Mesenchymal stem cell (in vitro differentiated cells and primary cell): ENCODE results near the gene ULK3.
"Not testable (repeated sequence)": the region's sequence is repeated elsewhere in the genome, so short reads cannot be mapped to it uniquely, and the experiment has no call there.

Experiments
- DNase-seq: peaks from one replicate; pipeline ENCODE4 v3.0.0-alpha.2; 2013
- H2AFZ ChIP-seq: one replicate; pipeline ENCODE4 v1.6.1; 2013; ENCODE audit warnings: low read depth, mild to moderate bottlenecking, control low read depth, inconsistent platforms, low read length, moderate library complexity
- H2AK5ac ChIP-seq: 2 replicates; pipeline ENCODE4 v1.6.1; 2013; ENCODE audit warnings: low read length, moderate library complexity, mild to moderate bottlenecking, inconsistent platforms; ENCODE audit not compliant: severe bottlenecking
- H2BK120ac ChIP-seq: one replicate; pipeline ENCODE4 v1.6.1; 2013; ENCODE audit warnings: low read depth, mild to moderate bottlenecking, inconsistent platforms, low read length, moderate library complexity
- H2BK12ac ChIP-seq, 2 experiments: one replicate each; pipeline ENCODE4 v1.6.1; 2013; ENCODE audit warnings: inconsistent platforms in 2 of 2, low read length in 2 of 2, mild to moderate bottlenecking in 2 of 2, moderate library complexity in 2 of 2, control low read depth in 1 of 2
- H2BK15ac ChIP-seq: one replicate; pipeline ENCODE4 v1.6.1; 2013; ENCODE audit warnings: mild to moderate bottlenecking, low read depth, inconsistent platforms; ENCODE audit not compliant: poor library complexity, severe bottlenecking
- H2BK5ac ChIP-seq: 2 replicates; pipeline ENCODE4 v1.6.1; 2013; ENCODE audit warnings: low read depth, mild to moderate bottlenecking, low read length, control low read depth, inconsistent platforms; ENCODE audit not compliant: poor library complexity, severe bottlenecking
- H3K14ac ChIP-seq, 2 experiments: one replicate each; pipeline ENCODE4 v1.6.1; 2013; ENCODE audit warnings: inconsistent platforms in 2 of 2, low read length in 2 of 2, control low read depth in 1 of 2, mild to moderate bottlenecking in 1 of 2, moderate library complexity in 1 of 2
- H3K18ac ChIP-seq, 2 experiments: one replicate each; pipeline ENCODE4 v1.6.1; 2013; ENCODE audit warnings: inconsistent platforms in 2 of 2, low read length in 2 of 2, control low read depth in 1 of 2, low read depth in 1 of 2, mild to moderate bottlenecking in 1 of 2
- H3K23ac ChIP-seq, 2 experiments: one replicate each; pipeline ENCODE4 v1.6.1; 2013; ENCODE audit warnings: inconsistent platforms in 2 of 2, low read length in 2 of 2, mild to moderate bottlenecking in 2 of 2, moderate library complexity in 2 of 2, control low read depth in 1 of 2
- H3K27ac ChIP-seq: 2 replicates; pipeline ENCODE4 v1.5.1; 2013; ENCODE audit warnings: mild to moderate bottlenecking, moderate library complexity, low read length, control low read depth, inconsistent platforms; ENCODE audit not compliant: poor library complexity, severe bottlenecking
- H3K27me3 ChIP-seq, 2 experiments: 2 replicates each; pipeline versions ENCODE4 v1.6.1 to v1.7.0; 2013; ENCODE audit warnings: low read length in 2 of 2, mild to moderate bottlenecking in 2 of 2, moderate library complexity in 2 of 2, control low read depth in 1 of 2, inconsistent platforms in 1 of 2; ENCODE audit not compliant: control insufficient read depth in 1 of 2, insufficient read depth in 1 of 2
- H3K36me3 ChIP-seq, 2 experiments: 2 replicates each; pipeline versions ENCODE4 v1.6.1 to v1.7.0; 2013; ENCODE audit warnings: low read length in 2 of 2, control low read depth in 1 of 2, inconsistent platforms in 1 of 2, low read depth in 1 of 2, mild to moderate bottlenecking in 1 of 2; ENCODE audit not compliant: insufficient read depth in 2 of 2, control insufficient read depth in 1 of 2
- H3K4ac ChIP-seq, 2 experiments: one replicate each; pipeline ENCODE4 v1.6.1; 2013; ENCODE audit warnings: inconsistent platforms in 2 of 2, low read length in 2 of 2, mild to moderate bottlenecking in 2 of 2, moderate library complexity in 2 of 2, control low read depth in 1 of 2, low read depth in 1 of 2
- H3K4me1 ChIP-seq: 2 replicates; pipeline ENCODE4 v1.6.1; 2013; ENCODE audit warnings: low read depth, low read length, control low read depth; ENCODE audit not compliant: control insufficient read depth, insufficient read depth
- H3K4me2 ChIP-seq: 2 replicates; pipeline ENCODE4 v1.6.1; 2013; ENCODE audit warnings: low read length, mild to moderate bottlenecking, inconsistent platforms; ENCODE audit not compliant: poor library complexity, severe bottlenecking
- H3K4me3 ChIP-seq, 2 experiments: 2 replicates each; pipeline versions ENCODE4 v1.5.1 to v1.7.0; 2013; ENCODE audit warnings: low read length in 2 of 2, mild to moderate bottlenecking in 2 of 2, control low read depth in 1 of 2, low read depth in 1 of 2; ENCODE audit not compliant: insufficient read depth in 1 of 2
- H3K79me1 ChIP-seq: replicated peaks from 2 replicates; pipeline ENCODE4 v1.6.1; 2013; ENCODE audit warnings: mild to moderate bottlenecking, control low read depth, low read length, inconsistent platforms; ENCODE audit not compliant: poor library complexity, severe bottlenecking
- H3K9ac ChIP-seq: 2 replicates; pipeline ENCODE4 v1.7.0; 2013; ENCODE audit warnings: mild to moderate bottlenecking, low read length, moderate library complexity
- H3K9me3 ChIP-seq: 2 replicates; pipeline ENCODE4 v1.7.0; 2013; ENCODE audit warnings: mild to moderate bottlenecking, low read length; ENCODE audit not compliant: control insufficient read depth
- H4K8ac ChIP-seq: one replicate; pipeline ENCODE4 v1.6.1; 2013; ENCODE audit warnings: inconsistent platforms, mild to moderate bottlenecking, low read length, moderate library complexity
- H4K91ac ChIP-seq: one replicate; pipeline ENCODE4 v1.6.1; 2013; ENCODE audit warnings: mild to moderate bottlenecking, low read length, inconsistent platforms
- WGBS: methylation state at CpG from one replicate; pipeline ENCODE4 v1.1.7; 2013; ENCODE audit warnings: mixed read lengths; 5-methylcytosine and 5-hydroxymethylcytosine counted together

ULK3 gene

DNA sequence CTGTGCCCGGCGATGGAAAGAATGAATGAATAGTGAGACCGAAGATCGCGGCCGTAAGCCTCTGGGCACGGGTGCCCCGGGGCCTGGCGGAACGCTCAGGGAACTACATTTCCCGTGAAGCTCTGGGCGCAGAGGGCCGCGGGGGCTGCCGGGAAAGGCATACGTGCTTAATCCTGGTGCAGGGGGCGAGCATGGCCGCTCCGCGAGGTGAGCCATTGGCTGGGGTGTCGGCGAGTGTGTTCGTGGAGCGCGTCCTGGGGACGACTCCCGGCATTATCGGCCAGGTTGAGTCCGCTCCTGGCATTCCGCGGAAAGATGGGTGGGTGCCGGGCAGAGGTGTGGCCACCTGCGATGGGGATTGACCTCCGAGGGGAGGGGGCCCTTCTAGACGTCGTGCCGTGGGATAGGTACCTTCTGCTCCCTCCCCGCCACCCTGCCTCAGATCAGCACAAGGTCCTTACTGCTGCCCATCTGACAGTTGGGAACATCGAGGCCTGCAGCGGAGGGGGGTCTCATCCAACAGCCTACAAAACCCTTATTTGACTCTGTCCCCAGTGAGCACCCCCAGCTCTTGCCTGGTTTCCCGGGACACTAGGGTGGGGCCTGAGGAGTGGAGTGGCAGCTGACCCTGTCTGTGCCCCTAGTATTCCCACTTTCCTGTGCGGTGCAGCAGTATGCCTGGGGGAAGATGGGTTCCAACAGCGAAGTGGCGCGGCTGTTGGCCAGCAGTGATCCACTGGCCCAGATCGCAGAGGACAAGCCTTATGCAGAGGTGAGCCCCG, 47.1 kb upstream of the ULK3 start, which contains the start of gene MPI:
MPI (plus strand) TSS at position 160 of the 782 bp plus-strand sequence; CDS start at position 192, 32 bp downstream.
- WGBS, result 7% methylated on average over 45 of the region's 47 CpGs

DNA sequence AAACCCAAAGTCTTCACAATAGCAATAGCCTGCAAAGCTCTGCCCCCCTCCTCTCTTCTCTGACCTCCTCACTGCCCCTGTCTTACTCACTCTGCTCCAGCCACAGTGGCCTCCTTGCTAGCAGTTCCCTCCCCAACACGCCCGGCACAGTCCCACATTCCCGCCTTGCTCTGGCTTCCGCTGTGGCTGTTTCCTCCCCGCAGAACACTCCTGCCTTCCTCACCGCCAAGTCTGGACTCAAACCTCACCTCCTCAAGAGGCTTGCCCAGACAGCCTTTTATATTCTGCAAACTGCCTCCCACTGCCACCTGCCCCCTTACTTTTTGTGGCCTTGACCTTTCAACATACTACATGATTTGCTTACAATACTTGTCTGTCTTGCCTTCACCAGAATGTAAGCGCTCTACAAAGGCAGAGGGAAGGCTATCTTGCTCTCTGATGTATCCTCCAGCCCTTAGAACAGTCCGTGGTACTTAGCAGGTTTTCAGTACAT, 46.5 kb upstream of the ULK3 start:
- H3K27me3 ChIP-seq, result no peaks in the 10 kb centered on the region
- peak overlapping the region; percentile 87 for H2AFZ ChIP-seq
- peak; percentile 63 for DNase-seq
- peak overlapping the region; percentile 9 to 60 for H3K4ac ChIP-seq
- no peak overlapping the region for H2BK120ac ChIP-seq
- H2BK5ac ChIP-seq, result no peak overlapping the region
- peaks cover 23% of the 10 kb centered on the region for H3K79me1 ChIP-seq
- H3K4me1 ChIP-seq, result peaks cover 19% of the 10 kb centered on the region
- peaks cover 24 to 26% of the 10 kb centered on the region in 2 experiments for H3K36me3 ChIP-seq
- H2AK5ac ChIP-seq, result no peak overlapping the region
- H2BK12ac ChIP-seq, result no peak overlapping the region
- H3K27ac ChIP-seq, result peak overlapping the region; percentile 18
- no peak overlapping the region for H2BK15ac ChIP-seq
- peak overlapping the region; percentile 52 for H4K8ac ChIP-seq
- H3K9me3 ChIP-seq, result no peaks in the 10 kb centered on the region
- peak overlapping the region; percentile 77 for H3K4me2 ChIP-seq
- peak overlapping the region in 1 of 2 experiments; percentile 14 for H3K14ac ChIP-seq
- no peak overlapping the region for H3K23ac ChIP-seq
- H3K18ac ChIP-seq, result peak overlapping the region in 1 of 2 experiments; percentile 61
- no peak overlapping the region for H4K91ac ChIP-seq
- H3K9ac ChIP-seq, result peak overlapping the region; percentile 94
- 22% methylated on average over 8 of the region's 8 CpGs for WGBS
- peak overlapping the region; percentile 95 to 100 for H3K4me3 ChIP-seq

More for the DNA sequence above, 47.1 kb upstream of the ULK3 start, which contains the start of gene MPI:
- peak within 1 kb of the TSS; percentile 94 for H3K9ac ChIP-seq
- H3K4me3 ChIP-seq, result peak within 1 kb of the TSS; percentile 95 to 100
- H3K79me1 ChIP-seq, result peaks cover 23% of the 10 kb centered on the region
- peak within 1 kb of the TSS; percentile 38 for H2BK120ac ChIP-seq
- H3K36me3 ChIP-seq, result peaks cover 24 to 26% of the 10 kb centered on the region in 2 experiments
- peaks cover 19% of the 10 kb centered on the region for H3K4me1 ChIP-seq
- peak within 1 kb of the TSS; percentile 94 for H2BK15ac ChIP-seq
- DNase-seq, result peak; percentile 85
- H2AK5ac ChIP-seq, result no peak within 1 kb of the TSS
- H3K23ac ChIP-seq, result peak within 1 kb of the TSS; percentile 37 to 66
- H3K27ac ChIP-seq, result peak within 1 kb of the TSS; percentile 18
- no peaks in the 10 kb centered on the region for H3K9me3 ChIP-seq
- peak within 1 kb of the TSS; percentile 95 for H4K91ac ChIP-seq
- H3K4me2 ChIP-seq, result peak within 1 kb of the TSS; percentile 77
- peak within 1 kb of the TSS; percentile 80 to 83 for H3K4ac ChIP-seq
- peak within 1 kb of the TSS; percentile 23 to 28 for H2BK12ac ChIP-seq
- H2AFZ ChIP-seq, result peak within 1 kb of the TSS; percentile 87
- H4K8ac ChIP-seq, result peak within 1 kb of the TSS; percentile 97
- peak within 1 kb of the TSS; percentile 39 for H2BK5ac ChIP-seq
- no peaks in the 10 kb centered on the region for H3K27me3 ChIP-seq
- H3K18ac ChIP-seq, result peak within 1 kb of the TSS; percentile 92 to 95
- H3K14ac ChIP-seq, result peak within 1 kb of the TSS; percentile 43 to 98

DNA sequence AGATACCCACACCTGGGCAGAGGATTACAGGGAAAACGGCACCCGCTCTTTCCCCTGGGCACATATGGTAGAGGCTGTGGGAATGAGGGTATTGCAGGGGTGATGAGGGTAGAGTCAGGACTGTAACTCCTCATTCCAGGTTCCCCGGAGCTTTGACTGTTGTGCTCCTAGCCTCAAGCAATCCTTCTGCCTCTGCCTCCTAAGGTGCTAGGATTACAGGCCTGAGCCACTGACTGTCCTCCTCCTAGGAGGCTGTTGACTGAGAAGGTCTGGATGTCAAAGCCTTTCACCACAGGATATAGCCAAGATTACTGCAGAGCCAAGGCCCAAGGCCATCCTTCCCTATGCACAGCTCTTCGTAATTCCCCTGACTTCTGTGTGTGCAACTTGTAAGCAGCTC, 45.8 kb upstream of the ULK3 start:
- no peak overlapping the region for H3K23ac ChIP-seq
- no peak overlapping the region for H4K91ac ChIP-seq
- H2BK120ac ChIP-seq, result no peak overlapping the region
- H3K9me3 ChIP-seq, result no peaks in the 10 kb centered on the region
- no peak overlapping the region for H3K14ac ChIP-seq
- peaks cover 24 to 25% of the 10 kb centered on the region in 2 experiments for H3K36me3 ChIP-seq
- no peak overlapping the region for H3K27ac ChIP-seq
- H3K4ac ChIP-seq, result no peak overlapping the region
- H2AK5ac ChIP-seq, result no peak overlapping the region
- H3K79me1 ChIP-seq, result peaks cover 23% of the 10 kb centered on the region
- H4K8ac ChIP-seq, result peak overlapping the region; percentile 85
- DNase-seq, result no peak
- no peak overlapping the region for H2BK15ac ChIP-seq
- H3K4me2 ChIP-seq, result no peak overlapping the region
- H3K9ac ChIP-seq, result peak overlapping the region; percentile 94
- H3K27me3 ChIP-seq, result no peaks in the 10 kb centered on the region
- H3K18ac ChIP-seq, result no peak overlapping the region
- no peak overlapping the region for H2AFZ ChIP-seq
- 95% methylated on average over 4 of the region's 4 CpGs for WGBS
- H2BK12ac ChIP-seq, result peak overlapping the region; percentile 28 to 55
- peaks cover 21% of the 10 kb centered on the region for H3K4me1 ChIP-seq
- no peak overlapping the region for H2BK5ac ChIP-seq
- no peak overlapping the region for H3K4me3 ChIP-seq

DNA sequence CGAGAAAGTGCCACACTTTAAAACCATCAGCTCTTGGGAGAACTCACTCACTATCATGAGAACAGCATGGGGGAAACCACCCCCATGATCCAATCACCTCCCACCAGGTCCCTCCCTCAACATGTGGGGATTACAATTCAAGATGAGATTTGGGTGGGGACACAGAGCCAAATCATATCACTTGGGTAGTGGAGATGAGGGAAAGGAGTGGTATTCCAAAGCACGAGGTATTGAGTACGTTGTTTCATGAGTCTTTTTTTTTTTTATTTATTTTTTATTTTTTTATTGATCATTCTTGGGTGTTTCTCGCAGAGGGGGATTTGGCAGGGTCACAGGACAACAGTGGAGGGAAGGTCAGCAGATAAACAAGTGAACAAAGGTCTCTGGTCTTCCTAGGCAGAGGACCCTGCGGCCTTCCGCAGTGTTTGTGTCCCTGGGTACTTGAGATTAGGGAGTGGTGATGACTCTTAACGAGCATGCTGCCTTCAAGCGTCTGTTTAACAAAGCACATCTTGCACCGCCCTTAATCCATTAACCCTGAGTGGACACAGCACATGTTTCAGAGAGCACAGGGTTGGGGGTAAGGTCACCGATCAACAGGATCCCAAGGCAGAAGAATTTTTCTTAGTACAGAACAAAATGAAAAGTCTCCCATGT, 44.7 kb upstream of the ULK3 start:
- not testable (repeated sequence) for H3K4me3 ChIP-seq, H3K23ac ChIP-seq, DNase-seq, H3K4me2 ChIP-seq, H2BK15ac ChIP-seq, H2AFZ ChIP-seq, H3K27ac ChIP-seq, H3K9ac ChIP-seq, H4K91ac ChIP-seq, H2BK120ac ChIP-seq, H2AK5ac ChIP-seq, H3K9me3 ChIP-seq, H3K18ac ChIP-seq, H2BK5ac ChIP-seq, H3K4ac ChIP-seq, H3K27me3 ChIP-seq, H2BK12ac ChIP-seq, H3K14ac ChIP-seq, H4K8ac ChIP-seq
- Histone ChIP-seq H3K79me1 (peaks cover 21% of the 10 kb centered on the region), H3K4me1 (peaks cover 21% of the 10 kb centered on the region), H3K36me3 (peaks cover 14 to 15% of the 10 kb centered on the region in 2 experiments)
- 100% methylated on average over 1 of the region's 10 CpGs for WGBS
